GM23248 (cell line): ENCODE data around the gene ASB2. TPM values are rescaled to one million over a fixed set of nuclear protein-coding genes. Genes with fewer than 3 reads are reported as not detected.
A peak's percentile ranks its signal among the peaks of the same experiment; 100 is the strongest.

Experiments used
- DNase-seq: peaks from one replicate; pipeline ENCODE4 v3.0.0-alpha.2; 2015
- H2AFZ ChIP-seq: fragments of 200-600 bp; sonication (generic); 2 replicates; pipeline ENCODE4 v1.6.1; 2016; ENCODE audit warnings: antibody characterized with exemption
- H3F3A ChIP-seq: fragments of 200-600 bp; sonication (generic); 2 replicates; pipeline ENCODE4 v1.6.1; 2016; ENCODE audit warnings: mild to moderate bottlenecking, antibody characterized with exemption, mixed run types; ENCODE audit not compliant: insufficient read depth
- H3K27ac ChIP-seq: fragments of 200-600 bp; sonication (generic); 2 replicates; pipeline ENCODE4 v1.5.1; 2016; ENCODE audit warnings: mild to moderate bottlenecking
- H3K27me3 ChIP-seq: fragments of 200-600 bp; sonication (generic); replicated peaks from 2 replicates; pipeline ENCODE4 v1.6.1; 2016; ENCODE audit warnings: mild to moderate bottlenecking; ENCODE audit not compliant: insufficient read depth
- H3K36me3 ChIP-seq: fragments of 200-600 bp; sonication (generic); 2 replicates; pipeline ENCODE4 v1.6.1; 2016; ENCODE audit warnings: low read depth, mild to moderate bottlenecking
- H3K4me1 ChIP-seq: fragments of 200-600 bp; sonication (generic); 2 replicates; pipeline ENCODE4 v1.6.1; 2016; ENCODE audit warnings: mild to moderate bottlenecking; ENCODE audit not compliant: insufficient read depth
- H3K4me2 ChIP-seq: fragments of 200-600 bp; sonication (generic); one replicate; pipeline ENCODE4 v1.6.1; 2016; ENCODE audit warnings: mild to moderate bottlenecking; ENCODE audit not compliant: unreplicated experiment
- H3K4me3 ChIP-seq: fragments of 200-600 bp; sonication (generic); 2 replicates; pipeline ENCODE4 v1.5.1; 2016; ENCODE audit warnings: mild to moderate bottlenecking
- H3K79me2 ChIP-seq: fragments of 200-600 bp; sonication (generic); 2 replicates; pipeline ENCODE4 v1.6.1; 2016; ENCODE audit warnings: mild to moderate bottlenecking; ENCODE audit not compliant: insufficient read depth
- H3K9ac ChIP-seq: fragments of 200-600 bp; sonication (generic); 2 replicates; pipeline ENCODE4 v1.6.1; 2016; ENCODE audit warnings: mild to moderate bottlenecking
- H3K9me2 ChIP-seq: fragments of 200-600 bp; sonication (generic); 2 replicates; pipeline ENCODE4 v1.6.1; 2016; ENCODE audit warnings: mixed run types, mild to moderate bottlenecking, moderate library complexity; ENCODE audit not compliant: insufficient read depth
- H3K9me3 ChIP-seq: fragments of 200-600 bp; sonication (generic); one replicate; pipeline ENCODE4 v1.6.1; 2017; ENCODE audit warnings: low read depth
- H4K20me1 ChIP-seq: fragments of 200-600 bp; sonication (generic); 2 replicates; pipeline ENCODE4 v1.6.0; 2016; ENCODE audit not compliant: insufficient read depth
- EZH2 ChIP-seq: fragments of 200-600 bp; sonication (generic); IDR thresholded peaks from 2 replicates; pipeline ENCODE4 v1.6.1; 2018; ENCODE audit warnings: antibody characterized with exemption, mild to moderate bottlenecking; ENCODE audit not compliant: insufficient read depth, poor library complexity, severe bottlenecking
- EZH2phosphoT487 ChIP-seq: fragments of 200-600 bp; sonication (generic); IDR thresholded peaks from 2 replicates; pipeline ENCODE4 v1.6.1; 2018; ENCODE audit warnings: antibody characterized with exemption, moderate library complexity, mild to moderate bottlenecking, low read depth; ENCODE audit not compliant: insufficient read depth
- WGBS, 2 experiments: methylation state at CpG; one replicate each; pipeline ENCODE4 v1.1.6; 2015 to 2017; ENCODE audit warnings: low lambda C conversion rate in 2 of 2, low coverage in 1 of 2; ENCODE audit errors: missing lambda C conversion rate in 2 of 2; 5-methylcytosine and 5-hydroxymethylcytosine counted together
- in situ Hi-C: fragments of 300-500 bp; cut with MboI; formaldehyde crosslinking; loops from 2 replicates; pipeline ENCODE4 v1.15.0; 2020
- polyA plus RNA-seq: library from polyadenylated mRNA; unstranded; fragments of >200 nt; fragmentation: Nextera tagmentation; extraction: Ambion mirVana; gene quantifications from 2 replicates; pipeline ENCODE4 v1.2.1, GENCODE V29; 2016
- total RNA-seq: library from RNA; depleted of rRNA; stranded (reverse); fragments of >200 nt; shearing (Covaris generic); gene quantifications from 2 replicates; pipeline ENCODE4 v1.2.3, GENCODE V29; 2014

ASB2 gene
- total and polyA plus RNA-seq, 2 experiments from 2014 or later = 0.06 TPM; not detected in 1

DNA sequence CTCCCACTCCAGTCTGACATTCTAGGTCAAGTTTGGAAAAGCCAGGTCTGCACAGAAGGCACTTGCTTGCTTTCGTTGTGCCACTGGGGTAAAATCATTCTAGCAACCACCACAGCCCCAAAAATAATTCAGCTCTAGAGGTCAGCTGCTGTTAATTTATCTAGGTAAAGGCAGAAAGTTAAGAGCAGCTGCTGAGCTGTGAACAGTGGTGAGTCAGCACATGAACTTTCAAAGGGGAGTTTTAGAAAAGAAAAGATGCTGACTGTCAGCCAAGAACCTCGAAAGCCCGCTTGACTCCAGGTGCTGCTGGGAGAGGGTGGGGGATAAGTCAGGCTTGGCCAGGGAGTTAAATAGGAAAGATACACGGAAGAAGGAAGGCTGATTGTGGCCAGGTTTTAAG lies 33.4 kb upstream of the ASB2 start:
- no peak overlapping the region for H3K4me3 ChIP-seq
- H3K9ac ChIP-seq = no peak overlapping the region
- H3K36me3 ChIP-seq = no peaks in the 10 kb centered on the region
- no peaks in the 10 kb centered on the region for H3K79me2 ChIP-seq
- DNase-seq = peak; percentile 64
- peaks cover 21% of the 10 kb centered on the region for H3K27me3 ChIP-seq
- 12 to 13% methylated on average over 4 of the region's 4 CpGs for WGBS, 2 experiments
- H3K9me2 ChIP-seq = no peaks in the 10 kb centered on the region
- H3K4me2 ChIP-seq = no peak overlapping the region
- no peaks in the 10 kb centered on the region for H4K20me1 ChIP-seq
- TF ChIP-seq EZH2 = no peak
- TF ChIP-seq EZH2phosphoT487 = no peak
- no peak overlapping the region for H3K27ac ChIP-seq
- no peaks in the 10 kb centered on the region for H3F3A ChIP-seq
- H2AFZ ChIP-seq = no peak overlapping the region
- H3K9me3 ChIP-seq = no peaks in the 10 kb centered on the region
- in situ Hi-C loops = no loop called here
- peaks cover 6% of the 10 kb centered on the region for H3K4me1 ChIP-seq

DNA sequence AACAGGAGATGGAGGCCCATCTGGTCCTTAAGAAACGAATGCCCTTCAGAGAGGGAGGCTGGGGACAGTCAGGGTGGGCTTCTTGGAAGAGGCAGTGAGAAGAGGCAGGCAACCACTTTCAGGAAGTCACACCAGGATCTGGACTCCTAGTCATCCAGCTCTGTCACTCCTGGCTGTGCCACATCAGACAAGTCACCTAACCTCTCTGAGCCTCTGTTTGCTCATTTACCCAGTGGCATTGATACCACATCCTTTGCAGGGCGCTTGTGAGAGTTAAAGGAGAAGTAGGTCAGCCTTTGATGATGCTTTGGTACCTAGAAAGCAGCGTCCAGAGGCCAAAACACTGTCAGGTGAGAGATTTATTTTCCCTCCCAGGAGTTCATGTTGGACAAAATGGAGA lies 31.9 kb upstream of the ASB2 start:
- H3K4me3 ChIP-seq = no peak overlapping the region
- no peak overlapping the region for H3K27ac ChIP-seq
- H4K20me1 ChIP-seq = no peaks in the 10 kb centered on the region
- H2AFZ ChIP-seq = no peak overlapping the region
- H3F3A ChIP-seq = no peaks in the 10 kb centered on the region
- no peak for TF ChIP-seq EZH2
- no peak for TF ChIP-seq EZH2phosphoT487
- H3K27me3 ChIP-seq = peaks cover 26% of the 10 kb centered on the region
- no peaks in the 10 kb centered on the region for H3K79me2 ChIP-seq
- no peak overlapping the region for H3K9ac ChIP-seq
- no peak overlapping the region for H3K4me2 ChIP-seq
- H3K4me1 ChIP-seq = peaks cover 6% of the 10 kb centered on the region
- in situ Hi-C loops = no loop called here
- no peaks in the 10 kb centered on the region for H3K36me3 ChIP-seq
- no peaks in the 10 kb centered on the region for H3K9me2 ChIP-seq
- H3K9me3 ChIP-seq = no peaks in the 10 kb centered on the region
- WGBS, 2 experiments = 51 to 55% methylated on average over 3 of the region's 3 CpGs
- DNase-seq = no peak

DNA sequence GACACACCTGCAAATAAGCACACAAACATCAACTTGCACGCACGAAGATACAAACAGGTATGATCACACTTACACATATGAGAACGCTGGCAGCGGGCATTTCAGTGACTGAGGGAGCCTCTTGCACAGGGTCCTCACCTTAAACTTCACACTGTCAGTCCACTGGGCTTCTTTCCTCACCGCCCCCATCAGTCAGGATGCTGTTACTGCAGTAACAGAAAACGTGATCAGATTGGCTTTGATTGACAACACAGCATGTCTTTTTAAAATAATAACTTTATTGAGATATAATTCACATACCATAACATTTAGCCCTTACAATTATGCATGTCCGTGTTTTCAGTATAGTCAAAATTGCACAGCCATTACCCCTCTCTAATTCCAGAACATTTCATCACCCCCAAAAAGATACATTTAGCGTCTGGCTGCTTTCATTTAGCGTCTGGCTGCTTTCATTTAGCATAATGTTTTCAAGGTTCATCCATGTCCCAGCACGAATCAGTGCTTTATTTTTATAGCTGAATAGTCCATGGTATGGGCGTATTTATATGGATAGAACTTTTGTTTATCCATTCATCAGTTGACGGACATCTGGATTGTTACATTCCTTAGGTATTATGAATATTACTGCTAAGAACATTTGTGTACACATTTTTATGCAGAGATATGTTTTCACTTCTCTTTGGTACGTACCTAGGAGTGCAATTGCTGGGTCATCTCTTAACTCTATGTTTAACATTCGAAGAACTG lies 29.1 kb upstream of the ASB2 start:
- Histone ChIP-seq H3K4me1 (no peaks in the 10 kb centered on the region), H4K20me1 (no peaks in the 10 kb centered on the region), H3K9me2 (no peaks in the 10 kb centered on the region), H3K9ac (no peak overlapping the region), H3K36me3 (no peaks in the 10 kb centered on the region), H2AFZ (no peak overlapping the region), H3F3A (no peaks in the 10 kb centered on the region), H3K27me3 (peaks cover 21% of the 10 kb centered on the region), H3K27ac (no peak overlapping the region), H3K4me2 (no peak overlapping the region), H3K4me3 (no peak overlapping the region), H3K9me3 (no peaks in the 10 kb centered on the region), H3K79me2 (no peaks in the 10 kb centered on the region)
- TF ChIP-seq EZH2 (no peak), EZH2phosphoT487 (no peak)
- WGBS, 2 experiments = 24 to 25% methylated on average over 14 of the region's 14 CpGs
- in situ Hi-C loops = no loop called here
- DNase-seq = peak; percentile 34

DNA sequence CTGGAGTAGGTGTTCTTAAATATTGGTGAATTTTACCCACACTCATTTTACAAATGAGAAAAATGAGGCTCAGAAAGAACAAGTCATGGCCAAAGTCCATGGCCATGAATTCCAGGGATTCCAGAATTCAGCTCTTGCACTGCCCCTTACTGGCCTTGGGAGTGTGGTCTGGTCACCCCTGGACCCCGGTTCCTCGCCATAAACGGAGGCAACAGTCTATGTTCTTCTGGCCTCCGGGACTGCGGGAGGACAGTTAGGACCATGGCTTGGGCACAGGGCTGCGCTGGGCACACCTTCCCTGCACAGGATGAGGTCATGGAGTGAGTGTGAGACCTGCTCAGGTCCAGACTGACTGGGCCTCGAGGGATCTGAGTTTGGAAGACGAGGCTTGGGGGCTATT lies 27.6 kb upstream of the ASB2 start:
- in situ Hi-C loops = loop anchor here (5.0 kb wide), 1 partner anchor 62 kb away; no protein-coding TSS in a partner anchor
- H3K79me2 ChIP-seq = no peaks in the 10 kb centered on the region
- no peak overlapping the region for H3K27ac ChIP-seq
- H3K9me2 ChIP-seq = no peaks in the 10 kb centered on the region
- H3K9ac ChIP-seq = no peak overlapping the region
- H3K4me3 ChIP-seq = no peak overlapping the region
- no peaks in the 10 kb centered on the region for H3K36me3 ChIP-seq
- DNase-seq = no peak
- no peaks in the 10 kb centered on the region for H3K4me1 ChIP-seq
- no peak overlapping the region for H2AFZ ChIP-seq
- H4K20me1 ChIP-seq = no peaks in the 10 kb centered on the region
- H3F3A ChIP-seq = no peaks in the 10 kb centered on the region
- TF ChIP-seq EZH2phosphoT487 (no peak), EZH2 (no peak)
- no peaks in the 10 kb centered on the region for H3K9me3 ChIP-seq
- WGBS, 2 experiments = 53 to 65% methylated on average over 8 of the region's 8 CpGs
- no peak overlapping the region for H3K4me2 ChIP-seq
- peaks cover 16% of the 10 kb centered on the region for H3K27me3 ChIP-seq
